Activated T-helper 1 cell treated with anti-CD3 and anti-CD28 coated beads, Interleukin-12 subunit alpha, Interleukin-12 subunit beta, Interleukin-2, Interleukin-4 antibody, amounts not matched to agents 30 ng/mL and 10 ng/mL and 1 ng/mL, durations not matched to agents 14 hours and 24 hours and 36 hours (primary cell): Measurements from ENCODE around the gene REM2. TPM values are rescaled to one million over a fixed set of nuclear protein-coding genes. Genes with fewer than 3 reads are reported as not detected.
"Not testable (repeated sequence)": the region's sequence is repeated elsewhere in the genome, so short reads cannot be mapped to it uniquely, and the experiment has no call there.

Source experiments
- DNase-seq: peaks from one replicate; pipeline ENCODE4 v3.0.0; 2021; ENCODE audit warnings: low spot score
- H3K27ac Mint-ChIP-seq: one replicate; pipeline ENCODE4 v1.8.0; 2021; ENCODE audit warnings: mild to moderate bottlenecking, mixed read lengths
- H3K27me3 Mint-ChIP-seq: one replicate; pipeline ENCODE4 v1.8.0; 2022; ENCODE audit warnings: mild to moderate bottlenecking, moderate library complexity, mixed read lengths; ENCODE audit not compliant: insufficient read depth
- H3K36me3 Mint-ChIP-seq: one replicate; pipeline ENCODE4 v1.8.0; 2021; ENCODE audit warnings: low read depth, mixed read lengths
- H3K4me1 Mint-ChIP-seq: one replicate; pipeline ENCODE4 v1.8.0; 2021; ENCODE audit warnings: low read depth, mixed read lengths
- H3K4me3 Mint-ChIP-seq: one replicate; pipeline ENCODE4 v1.8.0; 2021; ENCODE audit warnings: mild to moderate bottlenecking, moderate library complexity, mixed read lengths
- H3K9me3 Mint-ChIP-seq: one replicate; pipeline ENCODE4 v1.8.0; 2021; ENCODE audit warnings: mixed read lengths
- intact Hi-C: fragments of 100-400 bp; cut with micrococcal nuclease; formaldehyde crosslinking; loops from one replicate; pipeline ENCODE4 v1.15.1; 2024
- total RNA-seq: library from RNA; stranded (reverse); gene quantifications from 2 replicates; pipeline ENCODE4 v1.2.3, GENCODE V29; 2022

Gene REM2
- total RNA-seq, 1 donor from 2014 or later, result 0.39 TPM

DNA sequence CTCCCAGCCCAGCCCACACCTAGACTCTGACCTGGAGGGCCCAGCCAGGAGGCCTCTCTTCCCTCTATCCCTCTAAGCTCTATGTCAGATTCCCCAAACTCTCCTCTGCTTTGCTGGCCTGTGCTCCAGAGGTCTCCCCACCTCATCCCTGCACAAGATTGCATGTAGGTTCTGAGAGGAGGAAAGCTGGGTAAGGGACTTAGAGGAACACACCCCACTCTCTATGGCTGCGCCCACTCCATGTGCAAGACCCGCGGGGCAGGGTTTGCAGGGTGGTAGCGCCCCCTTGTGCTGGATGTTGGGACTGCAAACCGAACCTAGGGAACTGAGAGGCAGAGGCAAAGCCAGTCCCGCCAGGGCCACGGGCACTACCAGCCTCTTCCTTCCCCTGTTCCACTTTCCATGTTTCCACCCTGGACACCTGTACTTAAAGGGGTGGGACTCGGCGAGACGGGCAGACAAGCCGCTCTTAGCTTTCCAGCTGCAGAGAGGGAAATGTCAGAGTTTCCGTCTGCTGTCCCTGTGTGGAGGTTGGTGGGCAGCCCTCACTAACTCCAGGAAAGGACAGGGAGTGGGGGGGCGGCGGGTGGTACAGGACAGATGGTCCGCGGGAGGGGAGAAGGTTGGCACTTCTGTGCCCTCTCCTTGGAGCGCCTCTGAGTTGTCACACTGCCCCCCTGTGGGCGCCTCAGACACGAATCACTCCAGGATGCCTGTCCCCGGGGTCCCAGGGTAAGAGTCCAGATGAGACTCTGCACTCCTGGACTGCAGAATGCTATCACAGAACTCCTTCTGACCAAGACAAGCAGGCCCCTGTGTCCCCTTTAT lies 29.9 kb upstream of the REM2 start:
- H3K36me3 Mint-ChIP-seq, result peaks cover 3% of the 10 kb centered on the region
- peak overlapping the region; percentile 82 for H3K27ac Mint-ChIP-seq
- peak; percentile 80 for DNase-seq
- intact Hi-C loops, result loop anchor here (1.0 to 10.0 kb wide), 11 partner anchors 24 to 988 kb away; partner anchors contain the start of genes DAD1, MRPL52 and OXA1L
- no peaks in the 10 kb centered on the region for H3K9me3 Mint-ChIP-seq
- H3K4me1 Mint-ChIP-seq, result peaks cover 42% of the 10 kb centered on the region
- H3K27me3 Mint-ChIP-seq, result peaks cover 13% of the 10 kb centered on the region
- peak overlapping the region; percentile 81 for H3K4me3 Mint-ChIP-seq

DNA sequence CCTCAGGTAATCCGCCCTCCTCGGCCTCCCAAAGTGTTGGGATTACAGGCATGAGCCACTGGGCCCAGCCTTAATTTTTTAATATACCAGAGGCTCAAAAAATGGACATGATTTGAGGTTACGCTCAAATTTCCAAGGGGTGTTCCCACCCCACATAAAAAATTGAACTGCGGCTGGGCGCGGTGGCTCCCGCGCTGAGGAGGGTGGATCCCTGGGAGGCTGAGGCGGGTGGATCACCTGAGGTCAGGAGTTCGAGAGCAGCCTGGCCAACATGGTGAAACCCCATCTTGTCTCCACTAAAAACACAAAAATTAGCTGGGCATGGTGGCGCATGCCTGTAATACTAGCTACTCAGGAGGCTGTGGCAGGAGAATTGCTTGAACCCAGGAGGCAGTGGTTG lies 28.7 kb upstream of the REM2 start:
- Mint-ChIP-seq H3K4me1 (peaks cover 49% of the 10 kb centered on the region), H3K27me3 (peaks cover 14% of the 10 kb centered on the region)
- not testable (repeated sequence) for DNase-seq, H3K9me3 Mint-ChIP-seq, H3K27ac Mint-ChIP-seq, H3K4me3 Mint-ChIP-seq, H3K36me3 Mint-ChIP-seq
- intact Hi-C loops, result loop anchor here (5.0 to 10.0 kb wide), 3 partner anchors 267 to 989 kb away; partner anchors contain the start of gene DAD1

DNA sequence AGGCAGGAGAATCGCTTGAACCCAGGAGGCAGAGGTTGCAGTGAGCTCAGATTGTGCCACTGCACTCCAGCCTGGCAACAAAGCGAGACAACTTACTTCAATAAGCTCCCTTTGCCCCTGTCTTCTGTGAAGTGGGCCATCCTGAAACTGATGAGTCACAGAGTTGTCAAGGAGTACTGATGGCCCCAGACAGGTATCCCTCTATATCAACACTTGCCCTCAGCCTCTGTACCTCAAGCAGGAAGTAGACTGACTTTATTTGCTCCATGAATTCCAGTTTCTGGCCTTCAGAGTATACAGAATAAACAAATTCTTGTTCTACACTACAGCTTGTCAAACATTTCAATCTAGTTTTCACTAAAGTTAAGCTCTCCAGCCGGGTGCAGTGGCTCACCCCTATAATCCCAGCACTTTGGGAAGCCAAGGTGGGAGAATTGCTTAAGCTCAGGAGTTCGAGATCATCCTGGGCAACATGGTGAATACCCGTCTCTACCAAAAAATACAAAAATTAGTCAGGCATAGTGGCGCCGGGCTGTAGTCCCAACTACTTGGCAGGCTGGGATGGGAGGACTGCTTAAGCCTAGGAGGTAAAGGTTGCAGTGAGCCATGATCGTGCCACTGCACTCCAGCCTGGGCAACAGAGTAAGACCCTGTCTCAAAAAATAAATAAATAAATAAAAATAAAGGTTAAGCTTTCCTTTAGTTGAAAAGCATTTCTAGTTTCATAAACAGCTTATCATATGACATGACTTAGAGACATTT lies 27.9 kb upstream of the REM2 start:
- H3K36me3 Mint-ChIP-seq, result peaks cover 3% of the 10 kb centered on the region

GRCh38 chr14:22856428-22856827 lies 26.6 kb upstream of the REM2 start:
- Mint-ChIP-seq H3K9me3 (peaks cover 2% of the 10 kb centered on the region), H3K36me3 (peaks cover 4% of the 10 kb centered on the region), H3K27me3 (peaks cover 25% of the 10 kb centered on the region), H3K27ac (no peak overlapping the region), H3K4me1 (peaks cover 45% of the 10 kb centered on the region), H3K4me3 (no peak overlapping the region)
- intact Hi-C loops, result loop anchor here (10.0 kb wide), 2 partner anchors 862 to 992 kb away; no protein-coding TSS in a partner anchor
- no peak for DNase-seq

More for the DNA sequence above, 27.9 kb upstream of the REM2 start:
- Mint-ChIP-seq H3K9me3 (no peaks in the 10 kb centered on the region), H3K4me1 (peaks cover 49% of the 10 kb centered on the region), H3K27ac (no peak overlapping the region), H3K27me3 (peaks cover 14% of the 10 kb centered on the region), H3K4me3 (no peak overlapping the region)
- no peak for DNase-seq
- intact Hi-C loops, result loop anchor here (5.0 to 10.0 kb wide), 3 partner anchors 268 to 990 kb away; partner anchors contain the start of gene DAD1

- H3K27ac Mint-ChIP-seq, intact Hi-C loops, DNase-seq, H3K4me3 Mint-ChIP-seq, H3K36me3 Mint-ChIP-seq, H3K9me3 Mint-ChIP-seq: not testable (repeated sequence)
- Mint-ChIP-seq H3K27me3 (peaks cover 30% of the 10 kb centered on the region), H3K4me1 (peaks cover 21% of the 10 kb centered on the region)
These were observed 22.6 kb upstream of the REM2 start for GRCh38 chr14:22860377-22860776.

- Mint-ChIP-seq H3K4me1 (peaks cover 16% of the 10 kb centered on the region), H3K36me3 (peaks cover 7% of the 10 kb centered on the region), H3K27me3 (peaks cover 26% of the 10 kb centered on the region), H3K27ac (no peak overlapping the region), H3K9me3 (peaks cover 8% of the 10 kb centered on the region), H3K4me3 (no peak overlapping the region)
- intact Hi-C loops, result no loop called here
- no peak for DNase-seq
These were observed 21.4 kb upstream of the REM2 start for GRCh38 chr14:22861651-22862050.

GRCh38 chr14:22864979-22865378 lies 18.0 kb upstream of the REM2 start:
- H3K27me3 Mint-ChIP-seq, result peaks cover 16% of the 10 kb centered on the region

DNA sequence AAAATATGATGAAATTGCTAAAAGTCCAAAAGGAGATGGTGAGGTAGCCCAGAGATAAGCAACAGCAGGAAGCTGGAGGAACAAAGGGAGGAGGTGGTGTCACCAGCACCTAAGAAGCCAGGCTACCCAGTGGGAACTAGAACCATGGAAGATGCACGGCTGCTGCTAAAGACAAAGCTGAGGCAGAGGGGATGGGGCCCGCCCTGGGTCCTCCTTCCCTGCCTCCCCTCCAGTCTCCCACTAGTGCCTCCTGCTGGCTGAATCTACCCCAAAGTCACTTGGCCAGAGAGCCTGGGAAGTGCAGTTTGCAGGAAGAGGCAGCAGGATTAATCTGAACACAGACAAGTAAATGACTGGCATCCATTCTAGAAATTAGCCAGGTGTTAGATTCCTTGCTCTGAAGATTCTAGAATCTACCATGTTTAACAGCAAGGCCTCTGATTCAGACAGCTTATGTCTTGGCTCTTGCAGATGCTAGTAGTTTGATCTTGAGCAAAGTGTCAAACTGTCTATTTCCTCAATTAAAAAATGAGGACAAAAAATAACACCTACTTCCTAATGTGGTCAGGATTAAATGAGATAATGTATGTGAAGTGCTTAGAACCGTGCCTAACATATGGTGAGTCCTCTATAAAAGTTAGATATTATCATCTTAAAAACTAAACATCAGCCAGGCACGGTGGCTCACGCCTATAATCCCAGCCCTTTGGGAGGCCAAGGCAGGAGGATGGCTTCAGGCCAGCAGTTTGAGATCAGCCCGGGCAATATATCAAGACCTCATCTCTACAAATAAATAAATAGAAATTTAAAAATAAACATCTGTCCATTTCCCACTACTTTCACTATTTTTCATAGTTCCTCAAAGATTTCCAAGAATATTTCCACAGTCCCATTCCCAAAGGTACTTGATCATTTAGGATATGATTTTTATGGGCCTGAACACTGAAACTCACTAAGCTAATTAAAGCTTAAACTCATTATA lies 17.3 kb upstream of the REM2 start:
- intact Hi-C loops, result no loop called here
- peaks cover 12% of the 10 kb centered on the region for H3K27me3 Mint-ChIP-seq
- H3K27ac Mint-ChIP-seq, result no peak overlapping the region
- peaks cover 11% of the 10 kb centered on the region for H3K4me1 Mint-ChIP-seq
- no peak for DNase-seq
- H3K4me3 Mint-ChIP-seq, result no peak overlapping the region
- peaks cover 7% of the 10 kb centered on the region for H3K36me3 Mint-ChIP-seq
- peaks cover 8% of the 10 kb centered on the region for H3K9me3 Mint-ChIP-seq

More at GRCh38 chr14:22864979-22865378, 18.0 kb upstream of the REM2 start:
- Mint-ChIP-seq H3K4me1 (peaks cover 6% of the 10 kb centered on the region), H3K27ac (no peak overlapping the region), H3K36me3 (peaks cover 7% of the 10 kb centered on the region), H3K4me3 (no peak overlapping the region), H3K9me3 (peaks cover 8% of the 10 kb centered on the region)
- intact Hi-C loops, result no loop called here
- DNase-seq, result no peak

GRCh38 chr14:22866874-22867273 lies 16.1 kb upstream of the REM2 start:
- H3K36me3 Mint-ChIP-seq, result peaks cover 5% of the 10 kb centered on the region
- intact Hi-C loops, result no loop called here
- no peak overlapping the region for H3K27ac Mint-ChIP-seq

GRCh38 chr14:22870811-22871223 lies 12.2 kb upstream of the REM2 start:
- peak overlapping the region; percentile 91 for H3K4me3 Mint-ChIP-seq
- peak overlapping the region; percentile 95 for H3K27ac Mint-ChIP-seq
- DNase-seq, result no peak
- H3K27me3 Mint-ChIP-seq, result no peaks in the 10 kb centered on the region
- H3K36me3 Mint-ChIP-seq, result peaks cover 18% of the 10 kb centered on the region
- H3K4me1 Mint-ChIP-seq, result peaks cover 27% of the 10 kb centered on the region
- no peaks in the 10 kb centered on the region for H3K9me3 Mint-ChIP-seq
- intact Hi-C loops, result loop anchor here (1.0 to 5.0 kb wide), 11 partner anchors 13 to 1602 kb away; partner anchors contain the start of genes ABHD4, ACIN1, C14orf119 and DAD1

More at GRCh38 chr14:22866874-22867273, 16.1 kb upstream of the REM2 start:
- no peak overlapping the region for H3K4me3 Mint-ChIP-seq
- peaks cover 2% of the 10 kb centered on the region for H3K9me3 Mint-ChIP-seq
- peaks cover 2% of the 10 kb centered on the region for H3K27me3 Mint-ChIP-seq
- H3K4me1 Mint-ChIP-seq, result peaks cover 19% of the 10 kb centered on the region
- DNase-seq, result no peak

- peaks cover 26% of the 10 kb centered on the region for H3K4me1 Mint-ChIP-seq
- peak within 1 kb of the TSS; percentile 91 for H3K4me3 Mint-ChIP-seq
- H3K36me3 Mint-ChIP-seq, result peaks cover 24% of the 10 kb centered on the region
- DNase-seq, result peak; percentile 79
- H3K9me3 Mint-ChIP-seq, result no peaks in the 10 kb centered on the region
- H3K27ac Mint-ChIP-seq, result peak within 1 kb of the TSS; percentile 95
- no peaks in the 10 kb centered on the region for H3K27me3 Mint-ChIP-seq
- intact Hi-C loops, result loop anchor here (1.0 to 5.0 kb wide), 14 partner anchors 13 to 1602 kb away; partner anchors contain the start of genes ABHD4, ACIN1, C14orf119 and DAD1
These were observed 11.6 kb upstream of the REM2 start, which contains the start of gene LRP10 for GRCh38 chr14:22871224-22872032. LRP10 (plus strand) TSS chr14:22871740; CDS start chr14:22872304, 564 bp downstream.
